Neural crest cell (in vitro differentiated cells): ENCODE data around the gene HSPA12B. TPM values are rescaled to one million over a fixed set of nuclear protein-coding genes. Genes with fewer than 3 reads are reported as not detected.

Source experiments
- DNase-seq: peaks from one replicate; pipeline ENCODE4 v3.0.0; 2021; ENCODE audit warnings: low read depth, mixed read lengths, low spot score
- H3K27ac Mint-ChIP-seq: one replicate; pipeline ENCODE4 v1.8.0; 2021; ENCODE audit warnings: mild to moderate bottlenecking, mixed read lengths; ENCODE audit not compliant: unreplicated experiment
- H3K27me3 Mint-ChIP-seq: 2 replicates; pipeline ENCODE4 v1.8.0; 2021; ENCODE audit warnings: low read depth, mild to moderate bottlenecking, mixed read lengths
- H3K36me3 Mint-ChIP-seq: 2 replicates; pipeline ENCODE4 v1.8.0; 2021; ENCODE audit warnings: low read depth, mild to moderate bottlenecking, mixed read lengths
- H3K4me1 Mint-ChIP-seq: 2 replicates; pipeline ENCODE4 v1.8.0; 2021; ENCODE audit warnings: mixed read lengths
- H3K4me3 Mint-ChIP-seq: one replicate; pipeline ENCODE4 v1.8.0; 2021; ENCODE audit warnings: mild to moderate bottlenecking, mixed read lengths
- H3K9me3 Mint-ChIP-seq: 2 replicates; pipeline ENCODE4 v1.8.0; 2021; ENCODE audit warnings: mixed read lengths
- total RNA-seq: library from RNA; stranded (reverse); gene quantifications from 2 replicates; pipeline ENCODE4 v1.2.1, GENCODE V29; 2021
- TF ChIP-seq, protein P1 (sequence below): fragments of 200-600 bp; sonication (generic); conservative IDR thresholded peaks from 2 replicates; pipeline ENCODE4 v1.5.0; 2021; ENCODE audit warnings: antibody characterized with exemption, mild to moderate bottlenecking

The HSPA12B gene
- total RNA-seq, 1 donor from 2014 or later = 1.1 TPM

DNA sequence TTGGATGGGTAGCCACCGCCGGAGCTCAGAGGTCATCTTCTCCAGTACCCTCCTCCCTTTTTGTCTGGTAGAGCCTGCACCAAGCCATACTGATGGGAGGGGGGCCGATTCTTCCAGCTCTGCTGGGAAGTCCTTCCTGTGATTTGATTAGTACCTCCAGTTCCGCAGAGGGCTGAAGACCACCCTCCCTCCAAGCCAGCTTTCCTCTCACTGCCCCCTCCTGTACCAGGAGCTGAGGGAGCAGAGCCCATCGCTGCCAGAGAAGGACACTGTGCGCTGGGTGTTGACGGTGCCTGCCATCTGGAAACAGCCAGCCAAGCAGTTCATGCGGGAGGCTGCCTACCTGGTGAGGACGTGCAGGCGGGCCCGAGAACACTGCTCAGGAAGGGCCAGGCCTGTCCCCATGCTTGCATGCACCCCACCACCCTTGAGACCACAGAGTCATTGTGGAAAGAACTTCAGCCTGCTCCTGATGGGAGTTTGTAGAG, 13.2 kb downstream of the HSPA12B start:
- peaks cover 3% of the 10 kb centered on the region for H3K36me3 Mint-ChIP-seq
- H3K4me1 Mint-ChIP-seq = peaks cover 11% of the 10 kb centered on the region
- H3K27ac Mint-ChIP-seq = no peak overlapping the region
- H3K9me3 Mint-ChIP-seq = no peaks in the 10 kb centered on the region
- TF ChIP-seq, protein P1, sequence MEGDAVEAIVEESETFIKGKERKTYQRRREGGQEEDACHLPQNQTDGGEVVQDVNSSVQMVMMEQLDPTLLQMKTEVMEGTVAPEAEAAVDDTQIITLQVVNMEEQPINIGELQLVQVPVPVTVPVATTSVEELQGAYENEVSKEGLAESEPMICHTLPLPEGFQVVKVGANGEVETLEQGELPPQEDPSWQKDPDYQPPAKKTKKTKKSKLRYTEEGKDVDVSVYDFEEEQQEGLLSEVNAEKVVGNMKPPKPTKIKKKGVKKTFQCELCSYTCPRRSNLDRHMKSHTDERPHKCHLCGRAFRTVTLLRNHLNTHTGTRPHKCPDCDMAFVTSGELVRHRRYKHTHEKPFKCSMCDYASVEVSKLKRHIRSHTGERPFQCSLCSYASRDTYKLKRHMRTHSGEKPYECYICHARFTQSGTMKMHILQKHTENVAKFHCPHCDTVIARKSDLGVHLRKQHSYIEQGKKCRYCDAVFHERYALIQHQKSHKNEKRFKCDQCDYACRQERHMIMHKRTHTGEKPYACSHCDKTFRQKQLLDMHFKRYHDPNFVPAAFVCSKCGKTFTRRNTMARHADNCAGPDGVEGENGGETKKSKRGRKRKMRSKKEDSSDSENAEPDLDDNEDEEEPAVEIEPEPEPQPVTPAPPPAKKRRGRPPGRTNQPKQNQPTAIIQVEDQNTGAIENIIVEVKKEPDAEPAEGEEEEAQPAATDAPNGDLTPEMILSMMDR = no peak
- H3K4me3 Mint-ChIP-seq = peak overlapping the region; percentile 29
- H3K27me3 Mint-ChIP-seq = peaks cover 62% of the 10 kb centered on the region
- no peak for DNase-seq

GRCh38 chr20:3747471-3747870, 15.0 kb downstream of the HSPA12B start:
- no peak overlapping the region for H3K27ac Mint-ChIP-seq
- H3K4me3 Mint-ChIP-seq = no peak overlapping the region
- H3K9me3 Mint-ChIP-seq = no peaks in the 10 kb centered on the region
- TF ChIP-seq, protein P1 = no peak
- peaks cover 18% of the 10 kb centered on the region for H3K4me1 Mint-ChIP-seq
- DNase-seq = no peak
- H3K36me3 Mint-ChIP-seq = peaks cover 8% of the 10 kb centered on the region
- H3K27me3 Mint-ChIP-seq = peaks cover 74% of the 10 kb centered on the region

DNA sequence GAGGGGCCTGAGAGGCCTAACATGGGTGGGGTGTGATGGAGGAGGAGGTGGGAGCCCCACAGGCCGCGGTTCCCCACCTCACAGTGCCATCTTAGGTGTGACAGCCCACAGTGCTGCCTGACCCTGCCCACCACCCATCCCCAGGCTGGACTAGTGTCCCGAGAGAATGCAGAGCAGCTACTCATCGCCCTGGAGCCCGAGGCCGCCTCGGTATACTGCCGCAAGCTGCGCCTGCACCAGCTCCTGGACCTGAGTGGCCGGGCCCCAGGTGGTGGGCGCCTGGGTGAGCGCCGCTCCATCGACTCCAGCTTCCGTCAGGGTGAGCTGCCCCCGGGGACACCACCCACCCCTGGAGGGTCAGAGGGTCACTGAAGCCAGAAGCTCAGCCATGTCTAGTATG, 15.6 kb downstream of the HSPA12B start:
- Mint-ChIP-seq H3K9me3 (no peaks in the 10 kb centered on the region), H3K27me3 (peaks cover 80% of the 10 kb centered on the region)

DNA sequence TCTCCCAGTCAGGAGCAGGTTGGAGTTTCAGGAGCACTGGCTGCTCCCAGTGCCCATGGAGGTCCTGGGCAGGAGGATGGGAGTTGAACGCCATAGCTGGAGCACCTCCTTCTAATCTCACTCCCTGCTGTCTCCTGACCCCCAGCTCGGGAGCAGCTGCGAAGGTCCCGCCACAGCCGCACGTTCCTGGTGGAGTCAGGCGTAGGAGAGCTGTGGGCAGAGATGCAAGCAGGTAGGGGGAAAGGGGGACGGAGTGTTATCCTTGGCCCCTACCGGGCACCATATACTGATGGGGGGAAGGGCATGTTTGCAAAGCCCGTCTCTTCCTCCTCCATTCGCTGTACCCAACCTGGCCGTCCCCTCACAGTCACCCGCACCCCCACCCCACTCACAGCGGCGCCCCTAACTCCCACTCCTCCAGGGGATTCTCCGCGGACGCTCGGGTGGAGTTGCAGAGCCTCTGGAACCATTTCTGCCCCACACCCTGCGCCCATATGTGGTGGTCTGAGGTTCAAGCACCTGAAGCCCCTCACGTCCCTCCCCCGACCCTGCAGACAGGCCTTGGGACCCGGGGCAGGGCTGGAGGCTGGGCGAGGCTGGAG, 16.7 kb downstream of the HSPA12B start:
- Mint-ChIP-seq H3K27me3 (peaks cover 74% of the 10 kb centered on the region), H3K9me3 (no peaks in the 10 kb centered on the region), H3K36me3 (peaks cover 9% of the 10 kb centered on the region), H3K4me1 (peaks cover 24% of the 10 kb centered on the region), H3K4me3 (no peak overlapping the region), H3K27ac (no peak overlapping the region)
- TF ChIP-seq, protein P1 = no peak
- no peak for DNase-seq

More for the DNA sequence above, 15.6 kb downstream of the HSPA12B start:
- Mint-ChIP-seq H3K36me3 (peaks cover 9% of the 10 kb centered on the region), H3K4me3 (no peak overlapping the region), H3K27ac (no peak overlapping the region), H3K4me1 (peaks cover 24% of the 10 kb centered on the region)
- TF ChIP-seq, protein P1 = no peak
- DNase-seq = no peak

- Mint-ChIP-seq H3K9me3 (no peaks in the 10 kb centered on the region), H3K4me1 (peaks cover 17% of the 10 kb centered on the region), H3K27me3 (peaks cover 67% of the 10 kb centered on the region), H3K27ac (no peak overlapping the region), H3K4me3 (peak overlapping the region; percentile 69), H3K36me3 (peaks cover 9% of the 10 kb centered on the region)
- TF ChIP-seq, protein P1 = peak; percentile 86
- peak; percentile 68 for DNase-seq
Observed at GRCh38 chr20:3749689-3750531, 17.4 kb downstream of the HSPA12B start.
